MM.1S (cell line): ENCODE measurements around the gene SLC4A4.

ENCODE experiments used
- CTCF ChIP-seq: fragments of 300-600 bp; sonication (generic); IDR thresholded peaks from 2 replicates; pipeline ENCODE4 v1.5.1; 2016; ENCODE audit warnings: antibody characterized with exemption, low read length, mixed read lengths
- EZH2 ChIP-seq: fragments of 300-600 bp; sonication (generic); optimal IDR thresholded peaks from 2 replicates; pipeline ENCODE3; 2017; ENCODE audit warnings: low read depth, mild to moderate bottlenecking, antibody characterized with exemption, low read length, mixed read lengths

GRCh38 chr4:71595576-71596108 lies 256.8 kb downstream of the SLC4A4 start:
- TF ChIP-seq CTCF (no peak), EZH2 (no peak)
